Right lobe of liver (tissue), 4 donors: Measurements from ENCODE around the gene VGLL4.

ENCODE experiments used
- CTCF ChIP-seq, 4 donors: fragments of 200-600 bp in 3 of 4; fragments of 450-650 bp in 1 of 4; IDR thresholded peaks; one replicate each; pipeline versions ENCODE4 v1.5.1 to v1.8.0; 2016 to 2022; ENCODE audit warnings: antibody characterized with exemption in 4 of 4, mild to moderate bottlenecking in 2 of 4
- POLR2A ChIP-seq: fragments of 450-650 bp; IDR thresholded peaks from one replicate; pipeline ENCODE4 v1.6.1; 2017; ENCODE audit warnings: antibody characterized with exemption, mild to moderate bottlenecking
- donor health status: DM: no; HTN: no; CAD: no.
- donor health status: DM: no; HTN: no; CAD: no.
- donor health status: DM: no; HTN: yes; CAD: no.

- TF ChIP-seq POLR2A, result no peak
- TF ChIP-seq CTCF (IDR thresholded peaks at IDR 0.05), result no peak
These were observed 11.9 kb downstream of the VGLL4 start for GRCh38 chr3:11631820-11632219.
